Muscle layer of colon (tissue), 2 donors: Measurements from ENCODE around the gene REPIN1.

Experiments used
- H3K27ac ChIP-seq: one replicate; pipeline ENCODE4 v1.7.0; 2013; ENCODE audit warnings: low read depth, mild to moderate bottlenecking, low read length, moderate library complexity
- H3K27me3 ChIP-seq, 2 donors: one replicate each; pipeline ENCODE4 v1.7.0; 2013; ENCODE audit warnings: low read length in 2 of 2, mild to moderate bottlenecking in 2 of 2; ENCODE audit not compliant: insufficient read depth in 2 of 2, control insufficient read depth in 1 of 2
- H3K36me3 ChIP-seq: one replicate; pipeline ENCODE4 v1.7.0; 2013; ENCODE audit warnings: mild to moderate bottlenecking, low read length; ENCODE audit not compliant: insufficient read depth
- H3K4me1 ChIP-seq: one replicate; pipeline ENCODE4 v1.7.0; 2013; ENCODE audit warnings: mild to moderate bottlenecking, low read length; ENCODE audit not compliant: insufficient read depth
- H3K4me3 ChIP-seq, 2 donors: one replicate each; pipeline ENCODE4 v1.7.0; 2013; ENCODE audit warnings: low read length in 2 of 2, low read depth in 1 of 2, mild to moderate bottlenecking in 1 of 2, moderate library complexity in 1 of 2
- H3K9ac ChIP-seq: one replicate; pipeline ENCODE4 v1.7.0; 2013; ENCODE audit warnings: low read length
- H3K9me3 ChIP-seq: one replicate; pipeline ENCODE4 v1.7.0; 2013; ENCODE audit warnings: mild to moderate bottlenecking, low read length
- donor health status: abdominal sarcoma.
- donor health status: Adenocarcinoma of cecum.

The REPIN1 gene

GRCh38 chr7:150415161-150416153, 46.8 kb downstream of the REPIN1 start:
- no peak overlapping the region for H3K9ac ChIP-seq
- H3K9me3 ChIP-seq: no peaks in the 10 kb centered on the region
- peaks cover 9% of the 10 kb centered on the region for H3K36me3 ChIP-seq
- no peak overlapping the region for H3K27ac ChIP-seq
- H3K27me3 ChIP-seq: no peaks in the 10 kb centered on the region
- no peaks in the 10 kb centered on the region for H3K4me1 ChIP-seq
- H3K4me3 ChIP-seq: no peak overlapping the region

- Histone ChIP-seq H3K4me3 (no peak overlapping the region), H3K9me3 (no peaks in the 10 kb centered on the region), H3K27ac (no peak overlapping the region), H3K4me1 (peaks cover 4% of the 10 kb centered on the region), H3K36me3 (peaks cover 7% of the 10 kb centered on the region), H3K27me3 (no peaks in the 10 kb centered on the region), H3K9ac (no peak overlapping the region)
Measured at GRCh38 chr7:150417239-150417638, 48.6 kb downstream of the REPIN1 start.

GRCh38 chr7:150417863-150418262, 49.2 kb downstream of the REPIN1 start:
- H3K4me1 ChIP-seq: peaks cover 4% of the 10 kb centered on the region
- H3K27ac ChIP-seq: no peak overlapping the region
- H3K9ac ChIP-seq: no peak overlapping the region
- H3K36me3 ChIP-seq: peaks cover under 1% of the 10 kb centered on the region
- no peaks in the 10 kb centered on the region for H3K27me3 ChIP-seq
- H3K9me3 ChIP-seq: no peaks in the 10 kb centered on the region
- no peak overlapping the region for H3K4me3 ChIP-seq

- Histone ChIP-seq H3K4me3 (no peak overlapping the region), H3K27me3 (no peaks in the 10 kb centered on the region), H3K36me3 (no peaks in the 10 kb centered on the region), H3K27ac (no peak overlapping the region), H3K9ac (no peak overlapping the region), H3K9me3 (no peaks in the 10 kb centered on the region), H3K4me1 (peaks cover 4% of the 10 kb centered on the region)
Measured at GRCh38 chr7:150420242-150420641, 51.6 kb downstream of the REPIN1 start.

- no peak overlapping the region for H3K9ac ChIP-seq
Measured at GRCh38 chr7:150420987-150421674, 52.5 kb downstream of the REPIN1 start.

GRCh38 chr7:150421831-150422230, 53.2 kb downstream of the REPIN1 start:
- Histone ChIP-seq H3K4me1 (peaks cover 4% of the 10 kb centered on the region), H3K4me3 (no peak overlapping the region), H3K9ac (no peak overlapping the region), H3K9me3 (no peaks in the 10 kb centered on the region), H3K27me3 (no peaks in the 10 kb centered on the region), H3K36me3 (no peaks in the 10 kb centered on the region), H3K27ac (no peak overlapping the region)

More at GRCh38 chr7:150420987-150421674, 52.5 kb downstream of the REPIN1 start:
- no peaks in the 10 kb centered on the region for H3K9me3 ChIP-seq
- H3K27me3 ChIP-seq: no peaks in the 10 kb centered on the region
- H3K27ac ChIP-seq: no peak overlapping the region
- H3K36me3 ChIP-seq: no peaks in the 10 kb centered on the region
- H3K4me3 ChIP-seq: peak overlapping the region; percentile 13 to 16
- H3K4me1 ChIP-seq: peaks cover 4% of the 10 kb centered on the region
